ENCODE measurements around the gene HIF3A.
"Not testable (repeated sequence)": the region's sequence is repeated elsewhere in the genome, so short reads cannot be mapped to it uniquely, and the experiment has no call there.

DNA sequence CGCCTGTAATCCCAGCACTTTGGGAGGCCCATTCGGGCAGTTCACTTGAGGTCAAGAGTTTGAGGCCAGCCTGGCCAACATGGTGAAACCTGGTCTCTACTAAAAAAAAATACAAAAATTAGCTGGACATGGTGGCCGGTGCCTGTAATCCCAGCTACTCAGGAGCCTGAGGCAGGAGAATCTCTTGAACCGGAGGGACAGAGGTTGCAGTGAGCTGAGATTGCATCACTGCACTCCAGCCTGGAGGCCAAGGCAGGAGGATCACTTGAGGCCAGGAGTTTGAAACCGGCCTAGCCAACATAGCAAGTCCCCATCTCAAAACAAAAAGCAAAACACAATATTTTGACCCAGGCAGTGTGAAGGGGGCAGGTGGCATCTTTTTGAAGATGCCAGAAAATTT is 32.0 kb upstream of the HIF3A start:
- not testable (repeated sequence) for TF ChIP-seq CTCF, POLR2A (IDR thresholded peaks at IDR 0.05)

Data from esophagus squamous epithelium (tissue), 4 donors.